HL-60 (cell line): ENCODE measurements around the gene KLHL13.
A peak's percentile ranks its signal among the peaks of the same experiment; 100 is the strongest.
"Not testable (repeated sequence)": the region's sequence is repeated elsewhere in the genome, so short reads cannot be mapped to it uniquely, and the experiment has no call there.

ENCODE experiments used
- DNase-seq, 2 experiments: peaks; one replicate each; pipeline ENCODE4 v3.0.0-alpha.2; 2010 to 2020; ENCODE audit warnings: low read depth in 1 of 2, low spot score in 1 of 2
- H3K27ac ChIP-seq: fragments of 250-450 bp; sonication (Bioruptor Pico); replicated peaks from 2 replicates; pipeline ENCODE4 v1.5.1; 2020; ENCODE audit warnings: mild to moderate bottlenecking, moderate library complexity
- H3K27me3 ChIP-seq: fragments of 250-450 bp; sonication (Bioruptor Pico); 2 replicates; pipeline ENCODE4 v1.5.1; 2021; ENCODE audit warnings: mild to moderate bottlenecking, moderate library complexity; ENCODE audit not compliant: insufficient read depth, poor library complexity, severe bottlenecking
- H3K4me3 ChIP-seq: replicated peaks from 2 replicates; pipeline ENCODE4 v1.5.1; 2011; ENCODE audit warnings: mild to moderate bottlenecking, control low read depth, low read length; ENCODE audit not compliant: insufficient read depth
- GABPA ChIP-seq: IDR thresholded peaks from 2 replicates; pipeline ENCODE4 v1.6.1; 2012; ENCODE audit warnings: low read depth
- POLR2AphosphoS5 ChIP-seq: IDR thresholded peaks from 2 replicates; pipeline ENCODE4 v1.6.1; 2012; ENCODE audit warnings: low read depth
- SPI1 ChIP-seq: IDR thresholded peaks from 2 replicates; pipeline ENCODE4 v1.6.1; 2012; ENCODE audit warnings: low read depth, mild to moderate bottlenecking, borderline replicate concordance
- TF ChIP-seq, protein P1 (sequence below): IDR thresholded peaks from one replicate; pipeline ENCODE4 v1.5.1; 2011; ENCODE audit warnings: low read length, control low read depth, inconsistent platforms; ENCODE audit not compliant: insufficient read depth
- TF ChIP-seq, protein P2 (sequence below): IDR thresholded peaks from 2 replicates; pipeline ENCODE4 v1.6.1; 2012; ENCODE audit warnings: low read depth; ENCODE audit not compliant: insufficient replicate concordance

KLHL13 gene

DNA sequence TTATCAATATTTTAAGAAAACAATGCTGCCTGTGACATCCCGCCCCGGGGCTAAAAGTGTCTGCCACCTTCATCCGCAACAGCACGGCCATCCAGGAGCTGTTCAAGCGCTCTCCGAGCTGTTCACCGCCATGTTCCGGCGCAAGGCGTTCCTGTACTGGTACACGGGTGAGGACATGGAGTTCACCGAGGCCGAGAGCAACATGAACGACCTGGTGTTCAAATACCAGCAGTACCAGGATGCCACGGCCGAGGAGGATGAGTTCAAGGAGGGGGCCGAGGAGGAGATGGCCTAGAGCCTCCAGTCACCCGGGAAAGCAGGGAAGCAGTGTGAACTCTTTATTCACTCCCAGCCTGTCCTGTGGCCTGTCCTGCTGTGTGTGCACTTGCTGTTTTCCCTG is 12.1 kb upstream of the KLHL13 start:
- DNase-seq: no peak
- Histone ChIP-seq H3K27me3 (no peaks in the 10 kb centered on the region), H3K4me3 (no peak overlapping the region), H3K27ac (no peak overlapping the region)
- no peak for TF ChIP-seq POLR2AphosphoS5
- TF ChIP-seq, protein P1, sequence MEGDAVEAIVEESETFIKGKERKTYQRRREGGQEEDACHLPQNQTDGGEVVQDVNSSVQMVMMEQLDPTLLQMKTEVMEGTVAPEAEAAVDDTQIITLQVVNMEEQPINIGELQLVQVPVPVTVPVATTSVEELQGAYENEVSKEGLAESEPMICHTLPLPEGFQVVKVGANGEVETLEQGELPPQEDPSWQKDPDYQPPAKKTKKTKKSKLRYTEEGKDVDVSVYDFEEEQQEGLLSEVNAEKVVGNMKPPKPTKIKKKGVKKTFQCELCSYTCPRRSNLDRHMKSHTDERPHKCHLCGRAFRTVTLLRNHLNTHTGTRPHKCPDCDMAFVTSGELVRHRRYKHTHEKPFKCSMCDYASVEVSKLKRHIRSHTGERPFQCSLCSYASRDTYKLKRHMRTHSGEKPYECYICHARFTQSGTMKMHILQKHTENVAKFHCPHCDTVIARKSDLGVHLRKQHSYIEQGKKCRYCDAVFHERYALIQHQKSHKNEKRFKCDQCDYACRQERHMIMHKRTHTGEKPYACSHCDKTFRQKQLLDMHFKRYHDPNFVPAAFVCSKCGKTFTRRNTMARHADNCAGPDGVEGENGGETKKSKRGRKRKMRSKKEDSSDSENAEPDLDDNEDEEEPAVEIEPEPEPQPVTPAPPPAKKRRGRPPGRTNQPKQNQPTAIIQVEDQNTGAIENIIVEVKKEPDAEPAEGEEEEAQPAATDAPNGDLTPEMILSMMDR: no peak
- TF ChIP-seq SPI1: no peak
- TF ChIP-seq, protein P2, sequence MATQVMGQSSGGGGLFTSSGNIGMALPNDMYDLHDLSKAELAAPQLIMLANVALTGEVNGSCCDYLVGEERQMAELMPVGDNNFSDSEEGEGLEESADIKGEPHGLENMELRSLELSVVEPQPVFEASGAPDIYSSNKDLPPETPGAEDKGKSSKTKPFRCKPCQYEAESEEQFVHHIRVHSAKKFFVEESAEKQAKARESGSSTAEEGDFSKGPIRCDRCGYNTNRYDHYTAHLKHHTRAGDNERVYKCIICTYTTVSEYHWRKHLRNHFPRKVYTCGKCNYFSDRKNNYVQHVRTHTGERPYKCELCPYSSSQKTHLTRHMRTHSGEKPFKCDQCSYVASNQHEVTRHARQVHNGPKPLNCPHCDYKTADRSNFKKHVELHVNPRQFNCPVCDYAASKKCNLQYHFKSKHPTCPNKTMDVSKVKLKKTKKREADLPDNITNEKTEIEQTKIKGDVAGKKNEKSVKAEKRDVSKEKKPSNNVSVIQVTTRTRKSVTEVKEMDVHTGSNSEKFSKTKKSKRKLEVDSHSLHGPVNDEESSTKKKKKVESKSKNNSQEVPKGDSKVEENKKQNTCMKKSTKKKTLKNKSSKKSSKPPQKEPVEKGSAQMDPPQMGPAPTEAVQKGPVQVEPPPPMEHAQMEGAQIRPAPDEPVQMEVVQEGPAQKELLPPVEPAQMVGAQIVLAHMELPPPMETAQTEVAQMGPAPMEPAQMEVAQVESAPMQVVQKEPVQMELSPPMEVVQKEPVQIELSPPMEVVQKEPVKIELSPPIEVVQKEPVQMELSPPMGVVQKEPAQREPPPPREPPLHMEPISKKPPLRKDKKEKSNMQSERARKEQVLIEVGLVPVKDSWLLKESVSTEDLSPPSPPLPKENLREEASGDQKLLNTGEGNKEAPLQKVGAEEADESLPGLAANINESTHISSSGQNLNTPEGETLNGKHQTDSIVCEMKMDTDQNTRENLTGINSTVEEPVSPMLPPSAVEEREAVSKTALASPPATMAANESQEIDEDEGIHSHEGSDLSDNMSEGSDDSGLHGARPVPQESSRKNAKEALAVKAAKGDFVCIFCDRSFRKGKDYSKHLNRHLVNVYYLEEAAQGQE: no peak

DNA sequence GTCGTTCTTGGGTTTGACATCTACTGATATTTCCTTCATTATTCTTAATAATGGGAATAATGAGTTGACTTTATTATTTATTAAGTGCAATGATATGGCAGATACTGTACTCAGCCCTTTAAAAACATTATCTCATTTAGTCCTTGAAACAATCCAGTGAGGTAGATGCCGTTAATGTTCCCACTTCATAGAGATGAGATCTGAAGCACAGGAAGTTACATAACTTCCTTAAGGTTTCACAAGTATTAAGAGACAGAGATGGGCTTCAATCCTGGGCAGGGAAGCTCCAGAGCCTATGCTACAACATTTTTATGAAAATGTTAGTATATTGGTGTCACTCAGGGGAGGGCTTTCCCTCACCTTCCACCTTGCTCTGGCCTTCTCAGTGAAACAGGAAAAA is 9.7 kb upstream of the KLHL13 start:
- no peaks in the 10 kb centered on the region for H3K27me3 ChIP-seq
- peak; percentile 10 to 18 for DNase-seq
- H3K27ac ChIP-seq: peak overlapping the region; percentile 15; the same call in 1 of the 2 replicates

DNA sequence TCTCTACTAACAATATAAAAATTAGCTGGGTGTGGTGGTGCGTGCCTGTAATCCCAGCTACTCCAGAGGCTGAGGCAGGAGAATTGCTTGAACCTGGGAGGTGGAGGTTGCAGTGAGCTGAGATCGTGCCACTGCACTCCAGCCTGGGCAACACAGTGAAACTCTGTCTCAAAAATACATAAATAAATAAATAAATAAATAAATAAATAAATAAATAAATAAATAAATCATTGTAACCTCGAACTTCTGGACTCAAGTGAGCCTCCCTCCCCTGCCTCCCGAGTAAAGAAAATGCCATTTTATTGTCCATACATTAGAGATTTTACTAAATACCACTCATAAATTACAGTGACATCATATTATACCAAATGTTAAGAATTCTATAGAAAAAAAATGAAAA is 7.6 kb upstream of the KLHL13 start:
- H3K27me3 ChIP-seq, DNase-seq, H3K4me3 ChIP-seq: not testable (repeated sequence)

More for the DNA sequence above, 9.7 kb upstream of the KLHL13 start:
- H3K4me3 ChIP-seq: no peak overlapping the region
- TF ChIP-seq POLR2AphosphoS5 (no peak), SPI1 (no peak), GABPA (no peak)
- TF ChIP-seq, protein P2: no peak
- TF ChIP-seq, protein P1: no peak

DNA sequence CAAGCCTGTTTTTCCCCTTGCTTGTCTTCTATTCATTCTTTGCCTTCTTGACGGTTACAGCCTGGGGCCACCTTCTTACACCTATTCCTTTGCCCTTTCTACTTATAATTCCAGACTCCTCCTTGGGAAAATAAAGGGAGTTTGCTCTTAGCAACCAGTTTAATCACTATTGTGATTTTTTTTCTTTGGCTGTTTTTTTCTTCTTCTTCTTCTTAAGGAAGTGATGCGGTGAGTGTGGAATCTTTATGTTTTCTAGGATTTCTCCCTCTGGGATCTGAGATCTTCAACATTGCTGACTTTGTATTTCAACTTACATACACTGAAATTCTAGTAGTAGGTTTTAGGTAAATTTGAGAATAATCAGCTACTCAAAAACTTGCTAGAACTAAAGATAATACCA is 1.1 kb upstream of the KLHL13 start:
- DNase-seq: no peak
- Histone ChIP-seq H3K27me3 (no peaks in the 10 kb centered on the region), H3K27ac (no peak overlapping the region), H3K4me3 (no peak overlapping the region)
- TF ChIP-seq, protein P2: no peak
- TF ChIP-seq, protein P1: no peak
- TF ChIP-seq POLR2AphosphoS5 (no peak), GABPA (no peak), SPI1 (no peak)

More for the DNA sequence above, 7.6 kb upstream of the KLHL13 start:
- H3K27ac ChIP-seq: not testable (repeated sequence)
